Trophoblast cell (in vitro differentiated cells and primary cell): Measurements from ENCODE around the gene FAM131C.

Experiments
- DNase-seq, 2 donors: peaks; one replicate each; pipeline ENCODE4 v3.0.0-alpha.2; 2016
- H2AFZ ChIP-seq: 2 replicates; pipeline ENCODE4 v1.6.1; 2013; ENCODE audit warnings: low read length, moderate library complexity, mild to moderate bottlenecking; ENCODE audit not compliant: insufficient read depth, poor library complexity
- H2AK5ac ChIP-seq: 2 replicates; pipeline ENCODE4 v1.6.1; 2013; ENCODE audit warnings: mild to moderate bottlenecking, low read length
- H2BK120ac ChIP-seq: 2 replicates; pipeline ENCODE4 v1.6.1; 2013; ENCODE audit warnings: low read length, mild to moderate bottlenecking, moderate library complexity; ENCODE audit not compliant: insufficient read depth, poor library complexity
- H2BK12ac ChIP-seq: 2 replicates; pipeline ENCODE4 v1.6.1; 2013; ENCODE audit warnings: mild to moderate bottlenecking, low read length, moderate library complexity
- H2BK5ac ChIP-seq: 2 replicates; pipeline ENCODE4 v1.6.1; 2013; ENCODE audit warnings: low read length, low read depth, moderate library complexity, mild to moderate bottlenecking; ENCODE audit not compliant: poor library complexity
- H3K14ac ChIP-seq: 2 replicates; pipeline ENCODE4 v1.6.1; 2013; ENCODE audit warnings: mild to moderate bottlenecking, low read length
- H3K18ac ChIP-seq: 2 replicates; pipeline ENCODE4 v1.6.1; 2013; ENCODE audit warnings: mild to moderate bottlenecking, low read length
- H3K23ac ChIP-seq: 2 replicates; pipeline ENCODE4 v1.6.1; 2013; ENCODE audit warnings: low read length
- H3K27ac ChIP-seq: 2 replicates; pipeline ENCODE4 v1.5.1; 2013; ENCODE audit warnings: low read depth, mild to moderate bottlenecking, inconsistent platforms, low read length, moderate library complexity
- H3K27me3 ChIP-seq: 2 replicates; pipeline ENCODE4 v1.6.1; 2013; ENCODE audit warnings: inconsistent platforms, mild to moderate bottlenecking, low read length, moderate library complexity; ENCODE audit not compliant: insufficient read depth
- H3K36me3 ChIP-seq, 2 experiments: 1 replicate in 1 of 2; 2 replicates in 1 of 2; pipeline ENCODE4 v1.6.1; 2013; ENCODE audit warnings: low read length in 2 of 2, mild to moderate bottlenecking in 2 of 2, moderate library complexity in 1 of 2; ENCODE audit not compliant: insufficient read depth in 2 of 2, control insufficient read depth in 1 of 2
- H3K4ac ChIP-seq: 2 replicates; pipeline ENCODE4 v1.6.1; 2013; ENCODE audit warnings: low read depth, mild to moderate bottlenecking, low read length, moderate library complexity
- H3K4me1 ChIP-seq, 2 experiments: 1 replicate in 1 of 2; 2 replicates in 1 of 2; pipeline ENCODE4 v1.6.1; 2013; ENCODE audit warnings: low read length in 2 of 2, mild to moderate bottlenecking in 2 of 2, moderate library complexity in 1 of 2; ENCODE audit not compliant: insufficient read depth in 2 of 2, control insufficient read depth in 1 of 2
- H3K4me2 ChIP-seq: 2 replicates; pipeline ENCODE4 v1.6.1; 2013; ENCODE audit warnings: inconsistent platforms, mild to moderate bottlenecking, low read length, moderate library complexity
- H3K4me3 ChIP-seq: 2 replicates; pipeline ENCODE4 v1.5.1; 2013; ENCODE audit warnings: mild to moderate bottlenecking, low read depth, low read length, inconsistent platforms
- H3K79me1 ChIP-seq: one replicate; pipeline ENCODE4 v1.6.1; 2013; ENCODE audit warnings: low read length
- H3K79me2 ChIP-seq: 2 replicates; pipeline ENCODE4 v1.6.1; 2013; ENCODE audit warnings: low read length, mild to moderate bottlenecking; ENCODE audit not compliant: control insufficient read depth, insufficient read depth, poor library complexity
- H3K9ac ChIP-seq: 2 replicates; pipeline ENCODE4 v1.6.1; 2013; ENCODE audit warnings: mild to moderate bottlenecking, low read length
- H3K9me3 ChIP-seq: 2 replicates; pipeline ENCODE4 v1.6.1; 2013; ENCODE audit warnings: low read depth, mild to moderate bottlenecking, control low read depth, inconsistent platforms, low read length; ENCODE audit not compliant: insufficient read depth
- H4K12ac ChIP-seq: 2 replicates; pipeline ENCODE4 v1.6.1; 2013; ENCODE audit warnings: low read depth, mild to moderate bottlenecking, low read length, moderate library complexity
- H4K8ac ChIP-seq: 2 replicates; pipeline ENCODE4 v1.6.1; 2013; ENCODE audit warnings: low read depth, mild to moderate bottlenecking, low read length, moderate library complexity
- H4K91ac ChIP-seq: one replicate; pipeline ENCODE4 v1.6.1; 2013; ENCODE audit warnings: low read depth, mild to moderate bottlenecking, low read length, moderate library complexity
- WGBS: extraction: QIAGEN DNeasy Blood & Tissue Kit; methylation state at CpG from one replicate; pipeline ENCODE4 v1.1.7; 2013; ENCODE audit warnings: missing lambda C conversion rate; ENCODE audit not compliant: insufficient read length, insufficient coverage; ENCODE audit errors: extremely low coverage; 5-methylcytosine and 5-hydroxymethylcytosine counted together

The FAM131C gene

GRCh38 chr1:16048573-16049189, 24.8 kb downstream of the FAM131C start:
- Histone ChIP-seq H3K36me3 (no peaks in the 10 kb centered on the region), H2BK5ac (no peak overlapping the region), H3K27ac (no peak overlapping the region), H4K8ac (peak overlapping the region; percentile 37), H3K23ac (no peak overlapping the region), H3K9me3 (no peaks in the 10 kb centered on the region), H2BK120ac (no peak overlapping the region), H3K27me3 (no peaks in the 10 kb centered on the region), H3K14ac (peak overlapping the region; percentile 2), H3K18ac (no peak overlapping the region), H3K79me1 (peaks cover 3% of the 10 kb centered on the region), H3K9ac (no peak overlapping the region), H2AFZ (peak overlapping the region; percentile 64), H3K4ac (no peak overlapping the region), H3K4me1 (peaks cover 3 to 7% of the 10 kb centered on the region in 2 experiments), H4K91ac (peak overlapping the region; percentile 4), H2AK5ac (no peak overlapping the region), H4K12ac (no peak overlapping the region), H3K4me3 (peak overlapping the region; percentile 66), H2BK12ac (no peak overlapping the region), H3K4me2 (peak overlapping the region; percentile 89), H3K79me2 (no peaks in the 10 kb centered on the region)
- WGBS = no CpG with 5 or more reads among the region's 25 CpGs
- DNase-seq = peak in 1 of 2 donors; percentile 39

GRCh38 chr1:16047791-16048475, 25.5 kb downstream of the FAM131C start:
- Histone ChIP-seq H2AFZ (no peak overlapping the region), H3K4me3 (no peak overlapping the region)

GRCh38 chr1:16046842-16047241, 26.6 kb downstream of the FAM131C start:
- no peak overlapping the region for H3K4me3 ChIP-seq
- H3K23ac ChIP-seq = no peak overlapping the region
- no peak overlapping the region for H4K12ac ChIP-seq
- no peak overlapping the region for H2BK5ac ChIP-seq
- no peak overlapping the region for H3K18ac ChIP-seq
- H3K79me2 ChIP-seq = no peaks in the 10 kb centered on the region
- no peak overlapping the region for H3K14ac ChIP-seq
- no peak overlapping the region for H2BK120ac ChIP-seq
- peaks cover 3% of the 10 kb centered on the region for H3K79me1 ChIP-seq
- no peak overlapping the region for H3K9ac ChIP-seq
- peaks cover 3 to 7% of the 10 kb centered on the region in 2 experiments for H3K4me1 ChIP-seq
- H3K27ac ChIP-seq = no peak overlapping the region
- DNase-seq = peak; percentile 50 to 78
- H4K8ac ChIP-seq = no peak overlapping the region
- H3K36me3 ChIP-seq = no peaks in the 10 kb centered on the region
- whole genome bisulfite sequencing = no CpG with 5 or more reads among the region's 7 CpGs
- no peak overlapping the region for H3K4me2 ChIP-seq
- no peaks in the 10 kb centered on the region for H3K9me3 ChIP-seq
- H4K91ac ChIP-seq = no peak overlapping the region
- no peak overlapping the region for H3K4ac ChIP-seq
- H3K27me3 ChIP-seq = no peaks in the 10 kb centered on the region
- H2BK12ac ChIP-seq = no peak overlapping the region
- no peak overlapping the region for H2AFZ ChIP-seq
- no peak overlapping the region for H2AK5ac ChIP-seq

More at GRCh38 chr1:16047791-16048475, 25.5 kb downstream of the FAM131C start:
- no peaks in the 10 kb centered on the region for H3K9me3 ChIP-seq
- H3K9ac ChIP-seq = no peak overlapping the region
- H4K91ac ChIP-seq = no peak overlapping the region
- no peak overlapping the region for H3K27ac ChIP-seq
- no peak overlapping the region for H3K4me2 ChIP-seq
- no peak overlapping the region for H2BK12ac ChIP-seq
- H3K4ac ChIP-seq = no peak overlapping the region
- no peaks in the 10 kb centered on the region for H3K36me3 ChIP-seq
- WGBS = no CpG with 5 or more reads among the region's 19 CpGs
- H4K8ac ChIP-seq = no peak overlapping the region
- no peak overlapping the region for H2AK5ac ChIP-seq
- no peak overlapping the region for H2BK120ac ChIP-seq
- no peak for DNase-seq
- no peak overlapping the region for H2BK5ac ChIP-seq
- no peak overlapping the region for H3K18ac ChIP-seq
- H3K14ac ChIP-seq = no peak overlapping the region
- H4K12ac ChIP-seq = no peak overlapping the region
- peaks cover 3 to 7% of the 10 kb centered on the region in 2 experiments for H3K4me1 ChIP-seq
- peaks cover 3% of the 10 kb centered on the region for H3K79me1 ChIP-seq
- no peaks in the 10 kb centered on the region for H3K79me2 ChIP-seq
- no peak overlapping the region for H3K23ac ChIP-seq
- H3K27me3 ChIP-seq = no peaks in the 10 kb centered on the region

- no peak overlapping the region for H2AFZ ChIP-seq
- no peaks in the 10 kb centered on the region for H3K9me3 ChIP-seq
- H3K14ac ChIP-seq = no peak overlapping the region
- H2BK120ac ChIP-seq = no peak overlapping the region
- H2BK12ac ChIP-seq = no peak overlapping the region
- no peaks in the 10 kb centered on the region for H3K27me3 ChIP-seq
- no peak overlapping the region for H3K4me2 ChIP-seq
- no peaks in the 10 kb centered on the region for H3K79me2 ChIP-seq
- no peak overlapping the region for H4K8ac ChIP-seq
- H4K91ac ChIP-seq = no peak overlapping the region
- no peak overlapping the region for H4K12ac ChIP-seq
- no peak overlapping the region for H2BK5ac ChIP-seq
- no peak overlapping the region for H3K4me3 ChIP-seq
- H3K36me3 ChIP-seq = no peaks in the 10 kb centered on the region
- no peak overlapping the region for H2AK5ac ChIP-seq
- no peak overlapping the region for H3K4ac ChIP-seq
- H3K4me1 ChIP-seq = peaks cover 2 to 4% of the 10 kb centered on the region in 2 experiments
- H3K23ac ChIP-seq = no peak overlapping the region
- no peak for DNase-seq
- peaks cover 3% of the 10 kb centered on the region for H3K79me1 ChIP-seq
- no peak overlapping the region for H3K27ac ChIP-seq
- no peak overlapping the region for H3K9ac ChIP-seq
- WGBS = no CpG with 5 or more reads among the region's 5 CpGs
- H3K18ac ChIP-seq = no peak overlapping the region
Measured at GRCh38 chr1:16043950-16044349, 29.5 kb downstream of the FAM131C start.
